MM.1S (cell line): ENCODE measurements around the gene GAREM1.

ENCODE experiments used
- DNase-seq: peaks from one replicate; pipeline ENCODE4 v3.0.0-alpha.2; 2015
- H2AFZ ChIP-seq: fragments of 300-600 bp; sonication (generic); 2 replicates; pipeline ENCODE4 v1.6.0; 2016; ENCODE audit warnings: antibody characterized with exemption, low read length
- H3F3A ChIP-seq: fragments of 300-600 bp; sonication (generic); 2 replicates; pipeline ENCODE4 v1.6.1; 2016; ENCODE audit warnings: mild to moderate bottlenecking, antibody characterized with exemption, low read length, moderate library complexity, mixed read lengths; ENCODE audit not compliant: insufficient read depth
- H3K27ac ChIP-seq: fragments of 300-600 bp; sonication (generic); 2 replicates; pipeline ENCODE4 v1.5.1; 2016; ENCODE audit warnings: mild to moderate bottlenecking, low read length
- H3K27me3 ChIP-seq: fragments of 300-600 bp; sonication (generic); replicated peaks from 2 replicates; pipeline ENCODE4 v1.6.0; 2016; ENCODE audit warnings: low read length; ENCODE audit not compliant: insufficient read depth
- H3K36me3 ChIP-seq: fragments of 300-600 bp; sonication (generic); replicated peaks from 2 replicates; pipeline ENCODE4 v1.6.1; 2016; ENCODE audit warnings: mild to moderate bottlenecking, low read length, mixed read lengths; ENCODE audit not compliant: insufficient read depth
- H3K4me1 ChIP-seq: fragments of 300-600 bp; sonication (generic); 2 replicates; pipeline ENCODE4 v1.6.1; 2016; ENCODE audit warnings: low read length, mixed read lengths
- H3K4me2 ChIP-seq: fragments of 300-600 bp; sonication (generic); 2 replicates; pipeline ENCODE4 v1.6.0; 2016; ENCODE audit warnings: low read depth, low read length
- H3K4me3 ChIP-seq: fragments of 300-600 bp; sonication (generic); 2 replicates; pipeline ENCODE4 v1.5.1; 2016; ENCODE audit warnings: low read length, mixed read lengths
- H3K79me2 ChIP-seq: fragments of 300-600 bp; sonication (generic); 2 replicates; pipeline ENCODE4 v1.6.1; 2016; ENCODE audit warnings: mixed run types, low read length, mixed read lengths
- H3K9ac ChIP-seq: fragments of 300-600 bp; sonication (generic); 2 replicates; pipeline ENCODE4 v1.6.1; 2016; ENCODE audit warnings: low read length, mixed read lengths
- H3K9me2 ChIP-seq: fragments of 300-600 bp; sonication (generic); replicated peaks from 2 replicates; pipeline ENCODE4 v1.6.1; 2016; ENCODE audit warnings: mild to moderate bottlenecking, low read length, mixed read lengths; ENCODE audit not compliant: insufficient read depth
- H3K9me3 ChIP-seq: fragments of 300-600 bp; sonication (generic); replicated peaks from 2 replicates; pipeline ENCODE4 v1.6.1; 2016; ENCODE audit warnings: mild to moderate bottlenecking, low read length, mixed read lengths; ENCODE audit not compliant: insufficient read depth
- H4K20me1 ChIP-seq: fragments of 300-600 bp; sonication (generic); 2 replicates; pipeline ENCODE4 v1.6.1; 2016; ENCODE audit warnings: mild to moderate bottlenecking, low read length, moderate library complexity, mixed read lengths; ENCODE audit not compliant: insufficient read depth
- EZH2 ChIP-seq: fragments of 300-600 bp; sonication (generic); optimal IDR thresholded peaks from 2 replicates; pipeline ENCODE3; 2017; ENCODE audit warnings: low read depth, mild to moderate bottlenecking, antibody characterized with exemption, low read length, mixed read lengths
- EZH2phosphoT487 ChIP-seq: fragments of 300-600 bp; sonication (generic); IDR thresholded peaks from 2 replicates; pipeline ENCODE4 v1.6.1; 2018; ENCODE audit warnings: antibody characterized with exemption, low read length
- TF ChIP-seq, protein P1 (sequence below): fragments of 300-600 bp; sonication (generic); IDR thresholded peaks from 2 replicates; pipeline ENCODE4 v1.5.1; 2016; ENCODE audit warnings: antibody characterized with exemption, low read length, mixed read lengths

The GAREM1 gene

DNA sequence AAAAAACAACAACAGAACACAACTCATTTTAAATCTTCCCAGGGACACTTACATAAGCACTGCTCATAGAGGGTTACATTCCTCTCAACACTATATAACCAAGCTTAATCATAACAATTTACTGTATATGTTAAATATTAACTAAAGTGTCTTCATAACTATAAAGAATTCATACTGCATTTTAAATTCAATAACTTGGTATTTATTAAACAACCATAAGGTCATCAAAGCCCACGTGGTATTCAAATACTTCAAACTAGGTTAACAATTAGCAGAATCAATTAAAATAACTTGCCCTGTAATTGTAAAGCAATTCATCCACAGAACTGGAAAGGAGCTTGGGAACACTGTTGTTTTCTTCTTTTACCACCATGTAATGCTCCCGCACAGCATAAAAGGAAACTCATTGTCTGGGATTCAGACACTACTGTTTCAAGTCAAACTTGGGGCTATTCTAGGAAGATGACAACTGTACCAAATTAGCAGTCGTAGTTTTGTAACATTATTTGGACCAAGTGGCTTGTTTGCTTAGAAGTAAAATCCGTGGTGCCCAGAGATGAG is 10.4 kb downstream of the GAREM1 start:
- Histone ChIP-seq H3K27me3 (no peaks in the 10 kb centered on the region), H3K4me2 (no peak overlapping the region), H3K79me2 (peaks cover 47% of the 10 kb centered on the region), H3K36me3 (no peaks in the 10 kb centered on the region), H3K9me3 (no peaks in the 10 kb centered on the region), H4K20me1 (no peaks in the 10 kb centered on the region), H3K9me2 (no peaks in the 10 kb centered on the region), H3K4me1 (peaks cover 5% of the 10 kb centered on the region; the same call in 1 of the 2 replicates), H3K4me3 (no peak overlapping the region), H3K27ac (no peak overlapping the region), H2AFZ (no peak overlapping the region), H3F3A (no peaks in the 10 kb centered on the region), H3K9ac (no peak overlapping the region)
- no peak for DNase-seq
- no peak for TF ChIP-seq EZH2
- TF ChIP-seq, protein P1, sequence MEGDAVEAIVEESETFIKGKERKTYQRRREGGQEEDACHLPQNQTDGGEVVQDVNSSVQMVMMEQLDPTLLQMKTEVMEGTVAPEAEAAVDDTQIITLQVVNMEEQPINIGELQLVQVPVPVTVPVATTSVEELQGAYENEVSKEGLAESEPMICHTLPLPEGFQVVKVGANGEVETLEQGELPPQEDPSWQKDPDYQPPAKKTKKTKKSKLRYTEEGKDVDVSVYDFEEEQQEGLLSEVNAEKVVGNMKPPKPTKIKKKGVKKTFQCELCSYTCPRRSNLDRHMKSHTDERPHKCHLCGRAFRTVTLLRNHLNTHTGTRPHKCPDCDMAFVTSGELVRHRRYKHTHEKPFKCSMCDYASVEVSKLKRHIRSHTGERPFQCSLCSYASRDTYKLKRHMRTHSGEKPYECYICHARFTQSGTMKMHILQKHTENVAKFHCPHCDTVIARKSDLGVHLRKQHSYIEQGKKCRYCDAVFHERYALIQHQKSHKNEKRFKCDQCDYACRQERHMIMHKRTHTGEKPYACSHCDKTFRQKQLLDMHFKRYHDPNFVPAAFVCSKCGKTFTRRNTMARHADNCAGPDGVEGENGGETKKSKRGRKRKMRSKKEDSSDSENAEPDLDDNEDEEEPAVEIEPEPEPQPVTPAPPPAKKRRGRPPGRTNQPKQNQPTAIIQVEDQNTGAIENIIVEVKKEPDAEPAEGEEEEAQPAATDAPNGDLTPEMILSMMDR: no peak
- no peak for TF ChIP-seq EZH2phosphoT487

DNA sequence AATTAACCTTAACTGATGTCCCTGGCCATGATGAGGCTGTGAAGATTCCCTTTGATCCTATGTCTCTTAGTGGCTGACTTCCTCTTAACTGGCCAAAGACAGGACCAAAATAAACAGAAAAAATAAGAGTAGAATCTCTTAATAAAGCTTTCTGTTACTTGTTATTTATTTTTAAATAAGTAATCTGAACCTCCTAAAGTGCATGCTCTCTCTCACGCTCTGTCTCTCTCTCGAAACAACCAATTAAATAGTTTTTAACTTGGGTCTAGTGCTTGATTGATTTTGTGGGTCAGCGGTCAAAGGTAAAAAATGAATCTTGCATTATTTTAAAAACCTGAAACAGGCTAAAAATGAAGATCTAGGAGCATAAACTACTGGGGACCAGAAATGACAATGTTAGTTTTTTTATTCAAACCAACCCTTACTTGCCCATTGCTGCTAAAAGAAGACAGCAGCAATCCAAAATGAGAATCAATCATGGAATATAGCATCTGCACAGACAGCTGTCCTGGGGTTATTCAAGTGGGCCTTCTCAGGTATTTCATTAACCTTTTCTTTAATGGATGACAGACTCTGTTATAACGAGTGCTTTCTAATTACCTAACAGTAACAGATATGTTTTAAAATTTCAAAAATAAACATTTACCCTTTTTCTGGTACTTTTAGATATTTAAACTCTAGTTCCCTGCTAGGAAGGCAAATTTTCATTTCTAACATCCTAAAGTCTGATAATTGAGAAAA is 11.2 kb downstream of the GAREM1 start:
- Histone ChIP-seq H3K9ac (no peak overlapping the region), H2AFZ (no peak overlapping the region), H4K20me1 (no peaks in the 10 kb centered on the region), H3K79me2 (peaks cover 48% of the 10 kb centered on the region), H3K27me3 (no peaks in the 10 kb centered on the region), H3K36me3 (no peaks in the 10 kb centered on the region), H3K9me3 (no peaks in the 10 kb centered on the region), H3K4me1 (peaks cover 5% of the 10 kb centered on the region; the same call in 1 of the 2 replicates), H3F3A (no peaks in the 10 kb centered on the region), H3K27ac (no peak overlapping the region), H3K9me2 (no peaks in the 10 kb centered on the region), H3K4me3 (no peak overlapping the region), H3K4me2 (no peak overlapping the region)
- TF ChIP-seq EZH2: no peak
- TF ChIP-seq, protein P1: no peak
- TF ChIP-seq EZH2phosphoT487: no peak
- no peak for DNase-seq

DNA sequence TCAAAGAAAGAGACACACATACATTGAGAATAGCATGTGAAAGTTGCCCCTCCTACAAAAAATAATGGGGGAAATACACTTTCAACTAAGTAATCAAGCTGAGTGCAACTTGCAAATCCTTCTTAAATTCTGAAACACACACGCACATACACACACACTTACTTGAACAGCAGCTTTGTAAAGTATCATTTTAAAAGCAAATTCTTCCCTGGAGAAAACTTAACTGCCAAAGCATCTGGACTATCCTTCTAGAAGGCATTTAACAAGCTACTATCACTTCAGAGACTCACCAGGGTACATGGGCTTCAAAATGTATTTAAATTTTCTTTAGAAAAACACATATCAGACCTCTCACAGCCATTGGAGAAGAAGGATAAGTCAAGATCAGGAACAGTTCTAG is 15.3 kb downstream of the GAREM1 start:
- no peaks in the 10 kb centered on the region for H3K9me3 ChIP-seq
- peaks cover 48% of the 10 kb centered on the region for H3K79me2 ChIP-seq

More for the DNA sequence above, 15.3 kb downstream of the GAREM1 start:
- Histone ChIP-seq H3K27ac (no peak overlapping the region), H3F3A (no peaks in the 10 kb centered on the region), H3K4me1 (peaks cover 5% of the 10 kb centered on the region; the same call in 1 of the 2 replicates), H3K4me3 (no peak overlapping the region), H4K20me1 (no peaks in the 10 kb centered on the region), H2AFZ (no peak overlapping the region), H3K4me2 (no peak overlapping the region), H3K9ac (no peak overlapping the region), H3K27me3 (no peaks in the 10 kb centered on the region), H3K36me3 (no peaks in the 10 kb centered on the region), H3K9me2 (no peaks in the 10 kb centered on the region)
- no peak for TF ChIP-seq EZH2
- no peak for TF ChIP-seq EZH2phosphoT487
- TF ChIP-seq, protein P1: no peak
- no peak for DNase-seq
